OCI-LY3 (cell line): ENCODE measurements around the gene CA11.

Source experiments
- H2AFZ ChIP-seq: fragments of 200-600, 300-600 bp; shearing (Covaris generic); 2 replicates; pipeline ENCODE4 v1.6.0; 2014; ENCODE audit warnings: antibody characterized with exemption, low read depth, low read length
- H3K27ac ChIP-seq: fragments of 200-600, 300-600 bp; sonication (generic); 2 replicates; pipeline ENCODE4 v1.5.1; 2014; ENCODE audit warnings: mild to moderate bottlenecking, low read length, moderate library complexity, mixed read lengths
- H3K27me3 ChIP-seq: fragments of 200-600, 300-600 bp; sonication (generic); 2 replicates; pipeline ENCODE4 v1.6.1; 2014; ENCODE audit warnings: low read depth, low read length, mixed read lengths
- H3K36me3 ChIP-seq: fragments of 200-600, 300-600 bp; sonication (generic); replicated peaks from 2 replicates; pipeline ENCODE3; 2014; ENCODE audit warnings: low read depth, low read length, mixed read lengths
- H3K4me1 ChIP-seq: fragments of 300-600, 200-600 bp; sonication (generic); 2 replicates; pipeline ENCODE4 v1.6.1; 2014; ENCODE audit warnings: low read length, mixed read lengths
- H3K4me2 ChIP-seq: fragments of 200-600, 300-600 bp; sonication (generic); 2 replicates; pipeline ENCODE4 v1.6.1; 2014; ENCODE audit warnings: low read length, mixed read lengths
- H3K4me3 ChIP-seq: fragments of 300-600, 200-600 bp; sonication (generic); 2 replicates; pipeline ENCODE4 v1.5.1; 2014; ENCODE audit warnings: antibody characterized with exemption, mild to moderate bottlenecking, low read length, moderate library complexity
- H3K79me2 ChIP-seq: fragments of 300-600, 200-600 bp; shearing (Covaris generic); 2 replicates; pipeline ENCODE4 v1.6.1; 2014; ENCODE audit warnings: mild to moderate bottlenecking, low read length, mixed read lengths
- H3K9ac ChIP-seq: fragments of 300-600, 200-600 bp; shearing (Covaris generic); 2 replicates; pipeline ENCODE4 v1.6.0; 2014; ENCODE audit warnings: mild to moderate bottlenecking, low read length, moderate library complexity
- H3K9me3 ChIP-seq: fragments of 200-600, 300-600 bp; shearing (Covaris generic); 2 replicates; pipeline ENCODE4 v1.6.1; 2014; ENCODE audit warnings: low read length, mixed read lengths; ENCODE audit not compliant: insufficient read depth
- H4K20me1 ChIP-seq: fragments of 200-600, 300-600 bp; sonication (generic); 2 replicates; pipeline ENCODE4 v1.6.1; 2016; ENCODE audit warnings: low read length, mixed read lengths; ENCODE audit not compliant: insufficient read depth
- EZH2phosphoT487 ChIP-seq: fragments of 200-600 bp; shearing (Covaris generic); IDR thresholded peaks from 2 replicates; pipeline ENCODE4 v1.6.1; 2018; ENCODE audit warnings: antibody characterized with exemption, mixed run types, low read depth
- TF ChIP-seq, protein P1 (sequence below): fragments of 200-600, 300-600 bp; sonication (generic); IDR thresholded peaks from 2 replicates; pipeline ENCODE4 v1.5.1; 2014; ENCODE audit warnings: antibody characterized with exemption, low read length, low read depth

CA11 gene

DNA sequence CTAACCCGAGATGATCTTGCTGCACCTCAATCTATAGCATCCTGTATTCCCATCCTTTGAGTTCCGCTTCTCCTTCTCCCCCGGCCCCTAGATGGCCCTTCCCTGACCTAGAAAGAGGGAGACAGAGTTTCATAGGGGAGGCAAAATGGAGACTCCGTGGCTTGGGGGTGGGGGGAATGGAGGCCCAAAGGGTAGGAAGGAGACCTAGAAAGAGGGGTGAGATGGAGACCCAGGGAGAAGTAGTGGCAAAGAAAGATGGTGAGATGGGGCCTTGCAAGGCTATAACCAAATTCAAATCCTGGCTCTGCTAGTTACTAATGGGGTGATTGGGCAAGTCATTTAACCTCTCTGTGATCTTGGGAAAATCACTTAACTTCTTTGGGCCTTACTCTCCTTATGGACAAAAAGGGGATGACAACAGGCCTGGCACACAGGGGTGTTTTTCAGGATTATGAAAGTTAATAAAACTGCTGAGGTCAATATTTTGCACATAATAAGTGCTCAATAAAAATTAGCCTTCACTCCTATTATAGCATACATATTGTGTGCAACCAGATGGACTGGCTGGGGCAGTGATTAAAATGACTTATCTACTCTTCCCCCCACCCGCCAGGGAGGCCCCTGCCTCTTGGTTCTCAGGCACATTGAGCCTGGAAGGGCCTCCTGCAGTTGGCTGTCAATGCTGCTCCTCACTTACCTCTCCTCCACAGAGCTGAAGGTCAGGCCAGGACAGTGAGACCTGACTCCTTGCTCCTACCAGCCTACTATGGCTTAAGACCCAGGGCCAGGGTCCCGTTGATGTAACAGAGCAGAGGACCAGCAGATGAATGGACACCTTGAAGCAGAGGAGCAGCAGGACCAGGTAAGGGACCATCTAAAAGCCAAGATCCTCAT, 26.0 kb downstream of the CA11 start:
- H3K4me1 ChIP-seq = peaks cover 41% of the 10 kb centered on the region
- peak overlapping the region; percentile 86 for H3K4me2 ChIP-seq
- H3K79me2 ChIP-seq = peaks cover 60% of the 10 kb centered on the region
- H3K9ac ChIP-seq = peak overlapping the region; percentile 97
- H2AFZ ChIP-seq = peak overlapping the region; percentile 59; the same call in 1 of the 2 replicates
- no peaks in the 10 kb centered on the region for H3K27me3 ChIP-seq
- H3K9me3 ChIP-seq = no peaks in the 10 kb centered on the region
- H4K20me1 ChIP-seq = peaks cover 37% of the 10 kb centered on the region
- H3K36me3 ChIP-seq = peaks cover 37% of the 10 kb centered on the region
- H3K4me3 ChIP-seq = peak overlapping the region; percentile 96
- H3K27ac ChIP-seq = peak overlapping the region; percentile 74
- no peak for TF ChIP-seq EZH2phosphoT487
- TF ChIP-seq, protein P1, sequence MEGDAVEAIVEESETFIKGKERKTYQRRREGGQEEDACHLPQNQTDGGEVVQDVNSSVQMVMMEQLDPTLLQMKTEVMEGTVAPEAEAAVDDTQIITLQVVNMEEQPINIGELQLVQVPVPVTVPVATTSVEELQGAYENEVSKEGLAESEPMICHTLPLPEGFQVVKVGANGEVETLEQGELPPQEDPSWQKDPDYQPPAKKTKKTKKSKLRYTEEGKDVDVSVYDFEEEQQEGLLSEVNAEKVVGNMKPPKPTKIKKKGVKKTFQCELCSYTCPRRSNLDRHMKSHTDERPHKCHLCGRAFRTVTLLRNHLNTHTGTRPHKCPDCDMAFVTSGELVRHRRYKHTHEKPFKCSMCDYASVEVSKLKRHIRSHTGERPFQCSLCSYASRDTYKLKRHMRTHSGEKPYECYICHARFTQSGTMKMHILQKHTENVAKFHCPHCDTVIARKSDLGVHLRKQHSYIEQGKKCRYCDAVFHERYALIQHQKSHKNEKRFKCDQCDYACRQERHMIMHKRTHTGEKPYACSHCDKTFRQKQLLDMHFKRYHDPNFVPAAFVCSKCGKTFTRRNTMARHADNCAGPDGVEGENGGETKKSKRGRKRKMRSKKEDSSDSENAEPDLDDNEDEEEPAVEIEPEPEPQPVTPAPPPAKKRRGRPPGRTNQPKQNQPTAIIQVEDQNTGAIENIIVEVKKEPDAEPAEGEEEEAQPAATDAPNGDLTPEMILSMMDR = no peak

DNA sequence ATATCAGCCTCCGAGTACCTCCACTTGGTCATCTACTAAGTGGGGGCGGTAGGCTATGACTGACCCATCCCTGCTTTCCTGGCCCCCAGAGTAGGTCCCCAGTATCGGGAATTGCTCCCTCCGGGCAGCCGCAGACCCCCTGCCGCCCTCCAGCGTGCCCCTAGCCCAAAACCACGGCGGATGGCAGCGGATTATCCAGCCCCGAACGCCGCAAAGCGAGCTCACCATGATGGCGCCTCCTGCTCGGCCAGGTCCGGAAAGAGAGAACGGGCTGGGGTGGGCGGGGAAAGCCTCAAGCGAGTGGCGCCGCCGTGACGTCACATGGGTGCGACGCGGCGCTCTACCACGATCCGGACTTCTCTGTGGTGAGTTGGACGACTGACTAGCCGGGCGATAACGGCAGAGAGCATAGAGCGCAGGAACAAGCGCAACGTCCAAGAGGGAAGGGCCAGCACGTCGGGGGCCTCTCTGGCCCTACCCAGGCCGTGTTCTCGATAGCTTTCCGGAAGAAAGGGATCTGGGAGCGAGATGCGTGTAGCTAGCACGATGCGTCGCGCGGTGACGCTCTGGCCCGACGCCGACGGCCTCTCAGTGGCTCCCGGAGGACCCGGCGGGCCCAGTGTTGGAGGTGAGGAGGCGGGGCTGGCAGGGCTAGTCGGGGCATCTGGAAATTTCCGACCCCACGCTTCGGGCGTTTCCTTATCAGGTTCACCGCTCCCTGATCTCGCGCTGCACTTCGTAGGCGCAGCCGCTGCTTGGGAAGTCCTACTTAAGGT, 26.9 kb downstream of the CA11 start, which contains the start of the genes RPL18 and SPHK2:
RPL18 (minus strand) TSS at position 263 of the 776 bp plus-strand sequence; CDS start at position 228, 35 bp downstream.
SPHK2 (plus strand) TSS at position 591 of the 776 bp plus-strand sequence. CDS start 1,009 bp downstream, outside the sequence.
- Histone ChIP-seq H3K27ac (peak within 1 kb of the TSS; percentile 74), H3K9me3 (no peaks in the 10 kb centered on the region), H2AFZ (peak within 1 kb of the TSS; percentile 59; the same call in 1 of the 2 replicates), H3K4me3 (peak within 1 kb of the TSS; percentile 96), H3K36me3 (peaks cover 39% of the 10 kb centered on the region), H4K20me1 (peaks cover 45% of the 10 kb centered on the region), H3K4me2 (peak within 1 kb of the TSS; percentile 98), H3K79me2 (peaks cover 52% of the 10 kb centered on the region), H3K27me3 (no peaks in the 10 kb centered on the region), H3K9ac (peak within 1 kb of the TSS; percentile 99), H3K4me1 (peaks cover 39% of the 10 kb centered on the region)
- TF ChIP-seq, protein P1 = no peak
- TF ChIP-seq EZH2phosphoT487 = no peak

DNA sequence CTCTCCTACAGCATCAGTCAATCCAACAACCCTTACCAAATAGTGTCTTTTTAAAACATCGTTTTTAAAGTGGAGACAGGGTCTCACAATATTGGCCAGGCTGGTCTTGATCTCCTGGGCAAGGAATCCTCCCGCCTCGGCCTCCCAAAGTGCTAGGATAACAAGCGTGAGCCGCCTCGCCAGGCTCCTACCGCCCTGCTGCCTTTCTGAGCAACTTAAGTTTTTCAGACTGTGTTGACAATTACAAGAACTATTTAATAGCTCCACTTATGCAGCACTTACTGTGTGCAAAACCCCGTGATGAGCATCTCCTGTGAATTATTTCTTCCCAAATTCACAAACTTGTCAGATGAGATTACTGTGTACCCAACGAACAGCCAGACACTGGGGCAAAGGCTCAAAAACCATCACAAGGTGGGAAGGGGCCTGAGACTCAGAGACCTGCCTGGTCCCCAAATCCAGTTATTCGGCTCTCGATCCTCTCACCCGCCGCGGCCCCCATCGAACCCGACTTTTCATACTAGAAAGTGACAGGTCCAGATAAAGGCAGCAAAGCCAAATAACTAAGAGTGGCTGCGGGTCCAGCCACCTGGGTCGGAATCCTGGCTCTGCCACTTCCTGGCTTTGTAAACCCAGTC, 27.6 kb downstream of the CA11 start:
- Histone ChIP-seq H3K27me3 (no peaks in the 10 kb centered on the region), H2AFZ (no peak overlapping the region), H3K9me3 (no peaks in the 10 kb centered on the region), H3K9ac (peak overlapping the region; percentile 99), H3K27ac (peak overlapping the region; percentile 62), H3K36me3 (peaks cover 39% of the 10 kb centered on the region), H3K4me3 (peak overlapping the region; percentile 96), H4K20me1 (peaks cover 46% of the 10 kb centered on the region), H3K79me2 (peaks cover 48% of the 10 kb centered on the region), H3K4me2 (peak overlapping the region; percentile 98), H3K4me1 (peaks cover 34% of the 10 kb centered on the region)
- TF ChIP-seq, protein P1 = no peak
- TF ChIP-seq EZH2phosphoT487 = no peak
